Cardiac muscle cell (in vitro differentiated cells and primary cell): ENCODE data around the gene C8A. TPM values are rescaled to one million over a fixed set of nuclear protein-coding genes. Genes with fewer than 3 reads are reported as not detected.
A peak's percentile ranks its signal among the peaks of the same experiment; 100 is the strongest.

Experiments
- DNase-seq, 2 donors: peaks; one replicate each; pipeline versions ENCODE4 v3.0.0 to v3.0.0-alpha.2; 2010 to 2017; ENCODE audit warnings: low read depth in 1 of 2, low spot score in 1 of 2
- H3K27ac ChIP-seq: fragments of 200-600 bp; sonication (generic); 2 replicates; pipeline ENCODE4 v1.5.1; 2016
- H3K27me3 ChIP-seq: fragments of 200-600 bp; sonication (generic); 2 replicates; pipeline ENCODE4 v1.6.0; 2016; ENCODE audit warnings: control low read depth
- H3K36me3 ChIP-seq: fragments of 200-600 bp; sonication (generic); 2 replicates; pipeline ENCODE4 v1.5.1; 2016; ENCODE audit warnings: control low read depth
- H3K4me1 ChIP-seq: fragments of 200-600 bp; sonication (generic); 2 replicates; pipeline ENCODE4 v1.8.1; 2017; ENCODE audit warnings: low read depth, mild to moderate bottlenecking, mixed run types
- H3K4me3 ChIP-seq: fragments of 200-600 bp; sonication (generic); 2 replicates; pipeline ENCODE4 v1.5.1; 2016; ENCODE audit warnings: mild to moderate bottlenecking
- H3K9me3 ChIP-seq: fragments of 200-600 bp; sonication (generic); 2 replicates; pipeline ENCODE4 v1.5.1; 2017; ENCODE audit warnings: low read depth, mild to moderate bottlenecking, control low read depth
- CTCF ChIP-seq: IDR thresholded peaks from 2 replicates; pipeline ENCODE4 v1.5.1; 2012; ENCODE audit warnings: low read depth, mild to moderate bottlenecking, low read length
- polyA plus RNA-seq: library from polyadenylated mRNA; unstranded; fragments of >200 nt; fragmentation: Nextera tagmentation; extraction: Ambion mirVana; gene quantifications from 2 replicates; pipeline ENCODE4 v1.2.1, GENCODE V29; 2016
- total RNA-seq: library from RNA; depleted of rRNA; stranded (reverse); fragments of >200 nt; gene quantifications from 2 replicates; pipeline ENCODE4 v1.2.3, GENCODE V29; 2016

Gene C8A
- total and polyA plus RNA-seq, 2 experiments from 2014 or later: not detected

- no peak for TF ChIP-seq CTCF
- Histone ChIP-seq H3K9me3 (no peaks in the 10 kb centered on the region), H3K36me3 (no peaks in the 10 kb centered on the region), H3K27ac (no peak overlapping the region), H3K4me3 (no peak overlapping the region), H3K27me3 (no peaks in the 10 kb centered on the region), H3K4me1 (peaks cover 11% of the 10 kb centered on the region)
- peak in 1 of 2 donors; percentile 86 for DNase-seq
Observed at GRCh38 chr1:56908619-56909221, 54.1 kb downstream of the C8A start.

- peak in 1 of 2 donors; percentile 13 for DNase-seq
- H3K27ac ChIP-seq: no peak overlapping the region
Observed at GRCh38 chr1:56910441-56910985, 55.9 kb downstream of the C8A start.

GRCh38 chr1:56911098-56911938 lies 56.7 kb downstream of the C8A start:
- no peaks in the 10 kb centered on the region for H3K36me3 ChIP-seq
- no peaks in the 10 kb centered on the region for H3K9me3 ChIP-seq
- H3K27me3 ChIP-seq: no peaks in the 10 kb centered on the region
- peaks cover 5% of the 10 kb centered on the region for H3K4me1 ChIP-seq
- DNase-seq: peak in 1 of 2 donors; percentile 94
- H3K4me3 ChIP-seq: no peak overlapping the region
- no peak overlapping the region for H3K27ac ChIP-seq
- TF ChIP-seq CTCF: no peak

More at GRCh38 chr1:56910441-56910985, 55.9 kb downstream of the C8A start:
- Histone ChIP-seq H3K4me1 (peaks cover 5% of the 10 kb centered on the region), H3K9me3 (no peaks in the 10 kb centered on the region), H3K4me3 (no peak overlapping the region), H3K36me3 (no peaks in the 10 kb centered on the region), H3K27me3 (no peaks in the 10 kb centered on the region)
- no peak for TF ChIP-seq CTCF

GRCh38 chr1:56912325-56912724 lies 57.7 kb downstream of the C8A start:
- Histone ChIP-seq H3K36me3 (no peaks in the 10 kb centered on the region), H3K4me1 (peaks cover 5% of the 10 kb centered on the region), H3K27ac (no peak overlapping the region), H3K27me3 (no peaks in the 10 kb centered on the region), H3K9me3 (no peaks in the 10 kb centered on the region), H3K4me3 (no peak overlapping the region)
- DNase-seq: no peak
- no peak for TF ChIP-seq CTCF

- Histone ChIP-seq H3K9me3 (no peaks in the 10 kb centered on the region), H3K27me3 (no peaks in the 10 kb centered on the region), H3K4me1 (no peaks in the 10 kb centered on the region), H3K27ac (no peak overlapping the region), H3K4me3 (no peak overlapping the region), H3K36me3 (no peaks in the 10 kb centered on the region)
- no peak for TF ChIP-seq CTCF
- DNase-seq: no peak
Observed at GRCh38 chr1:56915960-56916359, 61.4 kb downstream of the C8A start.
